Loucy (cell line): ENCODE data around the gene NGEF.

ENCODE experiments used
- H2AFZ ChIP-seq: fragments of 200-600 bp; sonication (generic); 2 replicates; pipeline ENCODE4 v1.6.0; 2016; ENCODE audit warnings: antibody characterized with exemption, mild to moderate bottlenecking, low read length, moderate library complexity
- H3F3A ChIP-seq: fragments of 200-600 bp; 2 replicates; pipeline ENCODE4 v1.6.0; 2016; ENCODE audit warnings: antibody characterized with exemption, low read depth, mild to moderate bottlenecking
- H3K27me3 ChIP-seq: fragments of 200-600 bp; sonication (generic); 2 replicates; pipeline ENCODE4 v1.6.1; 2014; ENCODE audit warnings: low read length, mild to moderate bottlenecking; ENCODE audit not compliant: insufficient read depth, poor library complexity, severe bottlenecking
- H3K36me3 ChIP-seq: fragments of 200-600 bp; sonication (generic); 2 replicates; pipeline ENCODE4 v1.6.1; 2016; ENCODE audit warnings: low read length; ENCODE audit not compliant: insufficient read depth
- H3K4me1 ChIP-seq: fragments of 200-600 bp; sonication (generic); 2 replicates; pipeline ENCODE4 v1.5.1; 2014; ENCODE audit warnings: low read length, mild to moderate bottlenecking; ENCODE audit not compliant: insufficient read depth, poor library complexity, severe bottlenecking
- H3K4me2 ChIP-seq: fragments of 200-600 bp; sonication (generic); 2 replicates; pipeline ENCODE4 v1.6.0; 2014; ENCODE audit warnings: antibody characterized with exemption, low read length, low read depth, mild to moderate bottlenecking; ENCODE audit not compliant: poor library complexity, severe bottlenecking
- H3K4me3 ChIP-seq: fragments of 200-600 bp; sonication (generic); 2 replicates; pipeline ENCODE4 v1.5.1; 2014; ENCODE audit warnings: low read length, mild to moderate bottlenecking, mixed read lengths; ENCODE audit not compliant: poor library complexity, severe bottlenecking
- H3K79me2 ChIP-seq: fragments of 200-600 bp; sonication (generic); 2 replicates; pipeline ENCODE4 v1.6.1; 2014; ENCODE audit warnings: low read length; ENCODE audit not compliant: insufficient read depth
- H3K9ac ChIP-seq: fragments of 200-600 bp; sonication (generic); 2 replicates; pipeline ENCODE4 v1.6.0; 2014; ENCODE audit warnings: mild to moderate bottlenecking, low read depth, low read length, moderate library complexity; ENCODE audit not compliant: poor library complexity, severe bottlenecking
- H3K9me2 ChIP-seq: fragments of 200-600 bp; sonication (generic); replicated peaks from 2 replicates; pipeline ENCODE4 v1.6.1; 2016; ENCODE audit warnings: low read depth, low read length, mixed read lengths
- H3K9me3 ChIP-seq: fragments of 200-600 bp; sonication (generic); 2 replicates; pipeline ENCODE4 v1.6.1; 2014; ENCODE audit warnings: mild to moderate bottlenecking, antibody characterized with exemption, low read length, low read depth; ENCODE audit not compliant: insufficient read depth
- H4K20me1 ChIP-seq: fragments of 200-600 bp; sonication (generic); 2 replicates; pipeline ENCODE4 v1.6.0; 2014; ENCODE audit warnings: antibody characterized with exemption, low read length, mild to moderate bottlenecking; ENCODE audit not compliant: insufficient read depth, poor library complexity, severe bottlenecking
- EZH2phosphoT487 ChIP-seq: fragments of 200-600 bp; IDR thresholded peaks from 2 replicates; pipeline ENCODE4 v1.6.1; 2018; ENCODE audit warnings: antibody characterized with exemption, mild to moderate bottlenecking, moderate library complexity, borderline replicate concordance
- TF ChIP-seq, protein P1 (sequence below): fragments of 200-600 bp; sonication (generic); conservative IDR thresholded peaks from 2 replicates; pipeline ENCODE4 v1.5.1; 2014; ENCODE audit warnings: mild to moderate bottlenecking, antibody characterized with exemption, low read length

NGEF gene

DNA sequence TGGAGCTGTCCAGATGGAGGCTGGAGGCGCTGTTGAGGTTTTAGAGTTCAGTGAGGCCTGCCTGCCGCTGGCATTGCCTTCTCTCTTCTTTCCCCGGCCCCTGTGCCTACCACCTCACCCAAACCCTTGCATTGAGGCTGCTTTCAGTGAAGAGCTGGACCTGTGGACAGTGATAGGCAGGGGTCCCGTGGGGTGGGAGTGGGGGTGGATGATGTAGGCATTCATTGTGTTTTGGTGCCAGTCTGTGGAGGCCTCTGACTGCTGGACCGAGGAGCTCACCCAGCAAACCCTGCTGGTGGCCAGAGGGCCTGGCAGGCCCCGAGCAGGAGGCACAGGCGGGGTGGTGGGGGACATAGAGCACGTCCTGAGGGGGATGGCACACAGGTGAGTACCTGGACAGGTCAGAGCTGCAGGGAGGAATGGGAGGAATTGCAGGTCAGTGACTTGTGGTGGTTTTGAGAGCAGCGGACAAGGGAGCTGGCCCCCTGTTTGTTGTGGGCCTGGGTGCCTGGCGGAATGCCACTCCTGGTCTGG is 35.6 kb downstream of the NGEF start:
- Histone ChIP-seq H4K20me1 (no peaks in the 10 kb centered on the region), H3K4me3 (no peak overlapping the region), H3K9me2 (no peaks in the 10 kb centered on the region), H3K4me2 (no peak overlapping the region), H3K27me3 (no peaks in the 10 kb centered on the region), H3K36me3 (no peaks in the 10 kb centered on the region), H3K9ac (no peak overlapping the region), H3K79me2 (no peaks in the 10 kb centered on the region), H2AFZ (no peak overlapping the region), H3K9me3 (no peaks in the 10 kb centered on the region), H3F3A (no peaks in the 10 kb centered on the region), H3K4me1 (no peaks in the 10 kb centered on the region)
- TF ChIP-seq EZH2phosphoT487: no peak
- TF ChIP-seq, protein P1, sequence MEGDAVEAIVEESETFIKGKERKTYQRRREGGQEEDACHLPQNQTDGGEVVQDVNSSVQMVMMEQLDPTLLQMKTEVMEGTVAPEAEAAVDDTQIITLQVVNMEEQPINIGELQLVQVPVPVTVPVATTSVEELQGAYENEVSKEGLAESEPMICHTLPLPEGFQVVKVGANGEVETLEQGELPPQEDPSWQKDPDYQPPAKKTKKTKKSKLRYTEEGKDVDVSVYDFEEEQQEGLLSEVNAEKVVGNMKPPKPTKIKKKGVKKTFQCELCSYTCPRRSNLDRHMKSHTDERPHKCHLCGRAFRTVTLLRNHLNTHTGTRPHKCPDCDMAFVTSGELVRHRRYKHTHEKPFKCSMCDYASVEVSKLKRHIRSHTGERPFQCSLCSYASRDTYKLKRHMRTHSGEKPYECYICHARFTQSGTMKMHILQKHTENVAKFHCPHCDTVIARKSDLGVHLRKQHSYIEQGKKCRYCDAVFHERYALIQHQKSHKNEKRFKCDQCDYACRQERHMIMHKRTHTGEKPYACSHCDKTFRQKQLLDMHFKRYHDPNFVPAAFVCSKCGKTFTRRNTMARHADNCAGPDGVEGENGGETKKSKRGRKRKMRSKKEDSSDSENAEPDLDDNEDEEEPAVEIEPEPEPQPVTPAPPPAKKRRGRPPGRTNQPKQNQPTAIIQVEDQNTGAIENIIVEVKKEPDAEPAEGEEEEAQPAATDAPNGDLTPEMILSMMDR: no peak

DNA sequence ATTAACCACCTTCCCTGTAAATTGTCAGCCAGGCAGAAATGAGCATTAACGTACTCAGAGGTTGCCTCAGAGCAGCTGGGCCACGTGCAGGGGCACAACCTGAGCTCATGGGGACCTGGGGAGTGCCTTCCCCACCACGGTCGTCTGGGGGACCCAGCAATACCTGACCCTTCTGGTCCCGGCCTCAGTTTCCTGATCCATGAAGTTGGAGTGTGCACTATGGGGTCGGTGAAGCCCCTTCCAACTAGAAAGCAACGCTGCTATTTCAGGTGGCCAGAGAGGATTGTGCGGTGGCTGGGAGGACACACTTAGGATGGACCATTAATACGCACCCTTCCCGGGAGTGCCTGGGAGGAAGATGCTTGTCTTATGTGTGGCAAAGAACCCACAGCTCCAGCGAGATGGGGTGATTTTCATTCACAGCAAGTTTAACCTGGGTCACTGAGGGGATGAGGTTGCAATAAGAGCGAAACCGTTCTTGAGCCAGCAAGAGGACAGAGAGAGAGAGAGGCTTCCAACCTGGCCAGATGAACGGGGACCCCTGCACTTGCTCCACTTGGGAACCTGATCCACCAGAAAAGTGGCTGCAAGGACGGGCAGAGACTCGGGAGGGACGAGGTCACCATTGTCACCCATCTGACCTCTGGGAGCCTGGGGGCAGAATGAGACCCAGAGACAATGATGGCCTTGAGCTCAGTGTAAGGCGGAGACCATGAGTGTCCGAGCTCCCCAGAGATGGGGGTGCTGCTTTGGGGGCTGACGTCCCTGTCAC is 36.2 kb downstream of the NGEF start:
- no peak overlapping the region for H3K9ac ChIP-seq

DNA sequence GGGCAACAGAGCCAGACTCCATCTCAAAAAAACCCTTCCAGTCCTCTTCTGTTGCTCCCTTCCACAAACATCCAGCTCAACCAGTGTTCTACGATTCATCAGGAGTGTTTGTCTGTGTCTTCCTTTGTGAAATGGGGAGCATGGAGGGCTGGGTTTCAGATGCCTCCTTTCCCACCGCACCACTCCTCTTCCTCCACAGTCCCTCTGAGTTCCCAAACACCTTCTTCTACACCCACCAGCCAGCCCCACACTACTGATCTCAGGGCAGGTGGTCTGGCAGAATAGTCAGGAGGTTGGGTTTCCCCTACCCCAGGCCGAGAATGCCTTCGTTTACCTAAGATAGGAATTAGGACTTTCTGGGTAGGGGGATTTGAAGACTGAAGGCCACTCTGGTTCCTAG is 36.9 kb downstream of the NGEF start:
- Histone ChIP-seq H3K9ac (no peak overlapping the region), H3K4me1 (no peaks in the 10 kb centered on the region), H2AFZ (no peak overlapping the region), H3K79me2 (no peaks in the 10 kb centered on the region), H3K9me2 (no peaks in the 10 kb centered on the region), H3K36me3 (no peaks in the 10 kb centered on the region), H3K4me3 (no peak overlapping the region), H3K27me3 (no peaks in the 10 kb centered on the region), H3K9me3 (no peaks in the 10 kb centered on the region), H4K20me1 (no peaks in the 10 kb centered on the region), H3K4me2 (no peak overlapping the region), H3F3A (no peaks in the 10 kb centered on the region)
- TF ChIP-seq, protein P1: no peak
- no peak for TF ChIP-seq EZH2phosphoT487

More for the DNA sequence above, 36.2 kb downstream of the NGEF start:
- TF ChIP-seq, protein P1: no peak
- TF ChIP-seq EZH2phosphoT487: no peak
- Histone ChIP-seq H3K79me2 (no peaks in the 10 kb centered on the region), H3K4me3 (no peak overlapping the region), H3K36me3 (no peaks in the 10 kb centered on the region), H3K4me2 (no peak overlapping the region), H3F3A (no peaks in the 10 kb centered on the region), H3K27me3 (no peaks in the 10 kb centered on the region), H3K4me1 (no peaks in the 10 kb centered on the region), H4K20me1 (no peaks in the 10 kb centered on the region), H3K9me3 (no peaks in the 10 kb centered on the region), H3K9me2 (no peaks in the 10 kb centered on the region), H2AFZ (no peak overlapping the region)
